SK-N-SH treated with all-trans-retinoic acid at 6 μM for 48 hours (cell line): Measurements from ENCODE around the gene SNAP91.

ENCODE experiments used
- ATAC-seq: fragments of 200-7000 bp; cut with Tn5 transposase; 3 replicates; pipeline ENCODE4 v1.9.1; 2020; ENCODE audit warnings: mild to moderate bottlenecking, moderate library complexity
- ARNTL ChIP-seq: fragments of 450-650 bp; formaldehyde crosslinking; IDR thresholded peaks from 2 replicates; pipeline ENCODE4 v1.5.0; 2020; ENCODE audit warnings: low read depth, mild to moderate bottlenecking, moderate library complexity, borderline replicate concordance
- BACH2 ChIP-seq: fragments of 250-450 bp; sonication (Bioruptor Pico); IDR thresholded peaks from 2 replicates; pipeline ENCODE4 v1.9.0; 2021; ENCODE audit warnings: mild to moderate bottlenecking, borderline replicate concordance
- CREB5 ChIP-seq: fragments of 250-450 bp; sonication (Bioruptor Pico); IDR thresholded peaks from 2 replicates; pipeline ENCODE4 v1.5.1; 2020; ENCODE audit warnings: low read depth, mild to moderate bottlenecking, moderate library complexity
- CSDC2 ChIP-seq: fragments of 250-450 bp; sonication (Bioruptor Pico); IDR thresholded peaks from 2 replicates; pipeline ENCODE4 v1.5.0; 2020; ENCODE audit warnings: mild to moderate bottlenecking, moderate library complexity
- ESRRG ChIP-seq: fragments of 250-450 bp; sonication (Bioruptor Pico); IDR thresholded peaks from 2 replicates; pipeline ENCODE4 v1.6.1; 2021; ENCODE audit warnings: mild to moderate bottlenecking
- GLIS3 ChIP-seq: fragments of 250-450 bp; sonication (Bioruptor Pico); IDR thresholded peaks from 2 replicates; pipeline ENCODE4 v1.5.0; 2020; ENCODE audit warnings: mild to moderate bottlenecking, moderate library complexity
- ISL1 ChIP-seq: fragments of 250-450 bp; sonication (Bioruptor Pico); IDR thresholded peaks from 2 replicates; pipeline ENCODE4 v2.1.2; 2022; ENCODE audit warnings: mild to moderate bottlenecking, moderate library complexity
- PPARA ChIP-seq: fragments of 250-450 bp; sonication (Bioruptor Pico); IDR thresholded peaks from 2 replicates; pipeline ENCODE4 v1.5.0; 2020; ENCODE audit warnings: mild to moderate bottlenecking, borderline replicate concordance
- RARB ChIP-seq: fragments of 250-450 bp; sonication (Bioruptor Pico); IDR thresholded peaks from 2 replicates; pipeline ENCODE4 v1.8.0; 2021; ENCODE audit warnings: mild to moderate bottlenecking, moderate library complexity
- TCF4 ChIP-seq: fragments of 250-450 bp; sonication (Bioruptor Pico); IDR thresholded peaks from 2 replicates; pipeline ENCODE4 v1.8.0; 2021; ENCODE audit warnings: mild to moderate bottlenecking, moderate library complexity, borderline replicate concordance
- TOX ChIP-seq: fragments of 250-450 bp; sonication (Bioruptor Pico); IDR thresholded peaks from 2 replicates; pipeline ENCODE4 v1.8.0; 2021; ENCODE audit warnings: mild to moderate bottlenecking, moderate library complexity, borderline replicate concordance
- TSHZ2 ChIP-seq: fragments of 250-450 bp; sonication (Bioruptor Pico); IDR thresholded peaks from 2 replicates; pipeline ENCODE4 v1.5.0; 2020; ENCODE audit warnings: mild to moderate bottlenecking, moderate library complexity
- ZC3H10 ChIP-seq: fragments of 250-450 bp; sonication (Bioruptor Pico); IDR thresholded peaks from 2 replicates; pipeline ENCODE4 v1.5.1; 2021; ENCODE audit warnings: mild to moderate bottlenecking, moderate library complexity
- ZFP3 ChIP-seq: fragments of 250-450 bp; sonication (Bioruptor Pico); IDR thresholded peaks from 2 replicates; pipeline ENCODE4 v1.5.0; 2020; ENCODE audit warnings: mild to moderate bottlenecking, moderate library complexity
- ZFP30 ChIP-seq: fragments of 450-650 bp; formaldehyde crosslinking; IDR thresholded peaks from 2 replicates; pipeline ENCODE4 v1.5.0; 2022; ENCODE audit warnings: mild to moderate bottlenecking, moderate library complexity
- ZNF8 ChIP-seq: fragments of 450-650 bp; formaldehyde crosslinking; IDR thresholded peaks from 2 replicates; pipeline ENCODE4 v1.5.0; 2020; ENCODE audit warnings: mild to moderate bottlenecking, moderate library complexity
- TF ChIP-seq, protein P1 (sequence below): fragments of 250-450 bp; sonication (Bioruptor Pico); IDR thresholded peaks from 2 replicates; pipeline ENCODE4 v1.8.0; 2021; ENCODE audit warnings: low read depth, mild to moderate bottlenecking, moderate library complexity, borderline replicate concordance
- TF ChIP-seq, protein P2 (sequence below): fragments of 250-450 bp; sonication (Bioruptor Pico); IDR thresholded peaks from 2 replicates; pipeline ENCODE4 v1.5.1; 2021; ENCODE audit warnings: mild to moderate bottlenecking, moderate library complexity
- TF ChIP-seq, protein P3 (sequence below): fragments of 250-450 bp; sonication (Bioruptor Pico); IDR thresholded peaks from 2 replicates; pipeline ENCODE4 v1.8.0; 2020; ENCODE audit warnings: mild to moderate bottlenecking, moderate library complexity, borderline replicate concordance

SNAP91 gene

GRCh38 chr6:83597051-83597450, 111.8 kb downstream of the SNAP91 start (continued):
- TF ChIP-seq, protein P1, sequence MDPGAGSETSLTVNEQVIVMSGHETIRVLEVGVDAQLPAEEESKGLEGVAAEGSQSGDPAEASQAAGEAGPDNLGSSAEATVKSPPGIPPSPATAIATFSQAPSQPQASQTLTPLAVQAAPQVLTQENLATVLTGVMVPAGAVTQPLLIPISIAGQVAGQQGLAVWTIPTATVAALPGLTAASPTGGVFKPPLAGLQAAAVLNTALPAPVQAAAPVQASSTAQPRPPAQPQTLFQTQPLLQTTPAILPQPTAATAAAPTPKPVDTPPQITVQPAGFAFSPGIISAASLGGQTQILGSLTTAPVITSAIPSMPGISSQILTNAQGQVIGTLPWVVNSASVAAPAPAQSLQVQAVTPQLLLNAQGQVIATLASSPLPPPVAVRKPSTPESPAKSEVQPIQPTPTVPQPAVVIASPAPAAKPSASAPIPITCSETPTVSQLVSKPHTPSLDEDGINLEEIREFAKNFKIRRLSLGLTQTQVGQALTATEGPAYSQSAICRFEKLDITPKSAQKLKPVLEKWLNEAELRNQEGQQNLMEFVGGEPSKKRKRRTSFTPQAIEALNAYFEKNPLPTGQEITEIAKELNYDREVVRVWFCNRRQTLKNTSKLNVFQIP (CRISPR knock-in tag) = no peak
- TF ChIP-seq, all 23 proteins: peak for 0

DNA sequence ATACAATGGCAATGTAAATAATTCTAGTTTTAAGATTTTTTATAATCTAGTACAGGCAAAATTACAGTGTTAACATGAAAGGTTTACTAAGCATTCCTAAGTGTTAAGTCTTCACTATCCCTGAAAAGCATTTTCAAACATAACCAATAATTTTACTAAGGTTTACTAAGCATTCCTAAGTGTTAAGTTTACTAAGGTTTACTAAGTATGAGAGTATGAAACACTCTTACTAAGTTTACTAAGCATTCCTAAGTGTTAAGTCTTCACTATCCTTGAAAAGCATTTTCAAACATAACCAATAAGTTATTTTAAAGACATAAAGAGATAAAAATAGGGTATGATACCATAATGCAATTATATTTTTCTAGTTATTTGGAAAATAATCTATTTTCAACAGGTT, 114.0 kb downstream of the SNAP91 start:
- no peak for ATAC-seq
- TF ChIP-seq ZNF8 (no peak), TSHZ2 (CRISPR knock-in tag) (no peak), ARNTL (no peak), ESRRG (no peak), PPARA (no peak), ZC3H10 (CRISPR knock-in tag) (no peak)
- TF ChIP-seq, protein P1 (CRISPR knock-in tag) = no peak

GRCh38 chr6:83593395-83593785, 115.5 kb downstream of the SNAP91 start:
- no peak for ATAC-seq
- TF ChIP-seq RARB (CRISPR knock-in tag) (no peak), ZFP3 (CRISPR knock-in tag) (no peak), BACH2 (no peak), ZFP30 (no peak), TOX (CRISPR knock-in tag) (no peak), GLIS3 (CRISPR knock-in tag) (no peak), ISL1 (CRISPR knock-in tag) (no peak), CSDC2 (CRISPR knock-in tag) (no peak), ARNTL (no peak), CREB5 (CRISPR knock-in tag) (no peak), TSHZ2 (CRISPR knock-in tag) (no peak), ESRRG (no peak), ZC3H10 (CRISPR knock-in tag) (no peak), ZNF8 (no peak), PPARA (no peak), TCF4 (CRISPR knock-in tag) (no peak)
- TF ChIP-seq, protein P2, sequence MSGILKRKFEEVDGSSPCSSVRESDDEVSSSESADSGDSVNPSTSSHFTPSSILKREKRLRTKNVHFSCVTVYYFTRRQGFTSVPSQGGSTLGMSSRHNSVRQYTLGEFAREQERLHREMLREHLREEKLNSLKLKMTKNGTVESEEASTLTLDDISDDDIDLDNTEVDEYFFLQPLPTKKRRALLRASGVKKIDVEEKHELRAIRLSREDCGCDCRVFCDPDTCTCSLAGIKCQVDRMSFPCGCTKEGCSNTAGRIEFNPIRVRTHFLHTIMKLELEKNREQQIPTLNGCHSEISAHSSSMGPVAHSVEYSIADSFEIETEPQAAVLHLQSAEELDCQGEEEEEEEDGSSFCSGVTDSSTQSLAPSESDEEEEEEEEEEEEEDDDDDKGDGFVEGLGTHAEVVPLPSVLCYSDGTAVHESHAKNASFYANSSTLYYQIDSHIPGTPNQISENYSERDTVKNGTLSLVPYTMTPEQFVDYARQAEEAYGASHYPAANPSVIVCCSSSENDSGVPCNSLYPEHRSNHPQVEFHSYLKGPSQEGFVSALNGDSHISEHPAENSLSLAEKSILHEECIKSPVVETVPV = no peak
- TF ChIP-seq, protein P3, sequence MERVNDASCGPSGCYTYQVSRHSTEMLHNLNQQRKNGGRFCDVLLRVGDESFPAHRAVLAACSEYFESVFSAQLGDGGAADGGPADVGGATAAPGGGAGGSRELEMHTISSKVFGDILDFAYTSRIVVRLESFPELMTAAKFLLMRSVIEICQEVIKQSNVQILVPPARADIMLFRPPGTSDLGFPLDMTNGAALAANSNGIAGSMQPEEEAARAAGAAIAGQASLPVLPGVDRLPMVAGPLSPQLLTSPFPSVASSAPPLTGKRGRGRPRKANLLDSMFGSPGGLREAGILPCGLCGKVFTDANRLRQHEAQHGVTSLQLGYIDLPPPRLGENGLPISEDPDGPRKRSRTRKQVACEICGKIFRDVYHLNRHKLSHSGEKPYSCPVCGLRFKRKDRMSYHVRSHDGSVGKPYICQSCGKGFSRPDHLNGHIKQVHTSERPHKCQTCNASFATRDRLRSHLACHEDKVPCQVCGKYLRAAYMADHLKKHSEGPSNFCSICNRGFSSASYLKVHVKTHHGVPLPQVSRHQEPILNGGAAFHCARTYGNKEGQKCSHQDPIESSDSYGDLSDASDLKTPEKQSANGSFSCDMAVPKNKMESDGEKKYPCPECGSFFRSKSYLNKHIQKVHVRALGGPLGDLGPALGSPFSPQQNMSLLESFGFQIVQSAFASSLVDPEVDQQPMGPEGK = no peak
- TF ChIP-seq, protein P1 (CRISPR knock-in tag) = no peak
